GM18858 (cell line): ENCODE measurements around the gene SLAMF1.
A peak's percentile ranks its signal among the peaks of the same experiment; 100 is the strongest.
"Not testable (repeated sequence)": the region's sequence is repeated elsewhere in the genome, so short reads cannot be mapped to it uniquely, and the experiment has no call there.

Experiments
- ATAC-seq: cut with Tn5 transposase; IDR thresholded peaks from one replicate; pipeline ENCODE4 v1.9.1; 2021; ENCODE audit not compliant: unreplicated experiment

The SLAMF1 gene

GRCh38 chr1:160607011-160607671 is 39.7 kb downstream of the SLAMF1 start:
- peak; percentile 59 for ATAC-seq

GRCh38 chr1:160606611-160607010 is 40.2 kb downstream of the SLAMF1 start:
- ATAC-seq, result no peak

- ATAC-seq, result no peak
These were observed 40.9 kb downstream of the SLAMF1 start for GRCh38 chr1:160605792-160606479.

GRCh38 chr1:160605205-160605604 is 41.6 kb downstream of the SLAMF1 start:
- ATAC-seq, result no peak

GRCh38 chr1:160597705-160598104 is 49.1 kb downstream of the SLAMF1 start:
- no peak for ATAC-seq

GRCh38 chr1:160597051-160597450 is 49.8 kb downstream of the SLAMF1 start:
- no peak for ATAC-seq

GRCh38 chr1:160590488-160590887 is 56.4 kb downstream of the SLAMF1 start:
- ATAC-seq, result no peak

GRCh38 chr1:160588468-160588867 is 58.4 kb downstream of the SLAMF1 start:
- ATAC-seq, result no peak

- ATAC-seq, result no peak
These were observed 62.1 kb downstream of the SLAMF1 start for GRCh38 chr1:160584784-160585183.

- not testable (repeated sequence) for ATAC-seq
These were observed 63.9 kb downstream of the SLAMF1 start for GRCh38 chr1:160582976-160583375.

- ATAC-seq, result no peak
These were observed 64.9 kb downstream of the SLAMF1 start for GRCh38 chr1:160581961-160582360.

- ATAC-seq, result no peak
These were observed 66.5 kb downstream of the SLAMF1 start for GRCh38 chr1:160580221-160580812.

GRCh38 chr1:160579216-160579701 is 67.6 kb downstream of the SLAMF1 start, which contains the start of gene CD84:
Gene CD84 (minus strand): TSS chr1:160579496. CDS start chr1:160579437, 59 bp downstream.
- no peak for ATAC-seq

GRCh38 chr1:160578525-160579191 is 68.2 kb downstream of the SLAMF1 start:
- no peak for ATAC-seq

GRCh38 chr1:160578175-160578524 is 68.7 kb downstream of the SLAMF1 start:
- no peak for ATAC-seq

GRCh38 chr1:160577671-160578070 is 69.2 kb downstream of the SLAMF1 start:
- no peak for ATAC-seq

- ATAC-seq, result no peak
These were observed 70.0 kb downstream of the SLAMF1 start for GRCh38 chr1:160576884-160577283.

GRCh38 chr1:160576390-160576789 is 70.5 kb downstream of the SLAMF1 start:
- no peak for ATAC-seq

GRCh38 chr1:160575112-160575664 is 71.7 kb downstream of the SLAMF1 start:
- no peak for ATAC-seq

GRCh38 chr1:160570840-160571239 is 76.0 kb downstream of the SLAMF1 start:
- ATAC-seq, result no peak

- ATAC-seq, result no peak
These were observed 77.0 kb downstream of the SLAMF1 start for GRCh38 chr1:160569806-160570205.
